HG03159 (cell line): ENCODE data around the gene ANKEF1.

ENCODE experiments used
- ATAC-seq: cut with Tn5 transposase; IDR thresholded peaks from one replicate; pipeline ENCODE4 v1.9.1; 2021; ENCODE audit warnings: mild to moderate bottlenecking, moderate library complexity; ENCODE audit not compliant: unreplicated experiment

The ANKEF1 gene

DNA sequence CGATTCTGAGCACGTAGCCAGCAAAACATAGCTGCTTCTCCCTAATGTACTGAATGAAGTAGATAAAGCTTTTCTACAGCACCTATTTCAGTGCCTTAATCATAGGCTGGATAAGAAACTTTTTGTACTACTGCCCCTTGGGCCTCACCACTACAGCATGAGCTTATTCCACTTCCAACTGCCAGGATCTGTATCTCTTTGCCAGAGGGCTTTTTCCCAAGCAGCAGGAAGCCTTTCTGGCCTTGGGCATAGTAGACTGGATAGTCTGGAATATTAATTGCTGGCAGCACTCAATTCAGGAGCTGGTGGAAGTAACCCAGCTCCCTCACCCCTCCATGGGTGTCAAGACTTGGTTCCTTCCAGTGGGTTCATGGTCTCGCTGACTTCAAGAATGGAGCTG, 43.6 kb downstream of the ANKEF1 start:
- ATAC-seq = no peak

GRCh38 chr20:10079964-10080363, 45.2 kb downstream of the ANKEF1 start:
- no peak for ATAC-seq

DNA sequence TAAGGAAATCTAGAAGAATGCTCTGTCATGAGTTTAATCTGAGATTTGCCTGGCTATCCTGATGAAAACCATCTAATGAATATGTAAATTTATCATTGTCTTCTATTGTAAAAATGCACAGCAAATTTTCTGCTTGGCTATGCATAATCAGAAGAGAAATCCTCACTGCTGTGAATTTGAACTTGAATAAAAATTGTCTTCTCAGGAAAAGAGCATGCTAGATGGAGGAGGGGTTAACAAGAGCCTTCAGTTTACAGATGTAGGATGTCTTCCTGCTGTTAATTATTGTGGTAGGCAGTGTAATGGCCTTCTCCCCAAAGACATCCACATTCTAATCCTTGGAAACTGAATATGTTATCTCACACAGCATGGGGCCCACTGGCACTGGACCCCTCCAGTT, 45.8 kb downstream of the ANKEF1 start:
- ATAC-seq = no peak

DNA sequence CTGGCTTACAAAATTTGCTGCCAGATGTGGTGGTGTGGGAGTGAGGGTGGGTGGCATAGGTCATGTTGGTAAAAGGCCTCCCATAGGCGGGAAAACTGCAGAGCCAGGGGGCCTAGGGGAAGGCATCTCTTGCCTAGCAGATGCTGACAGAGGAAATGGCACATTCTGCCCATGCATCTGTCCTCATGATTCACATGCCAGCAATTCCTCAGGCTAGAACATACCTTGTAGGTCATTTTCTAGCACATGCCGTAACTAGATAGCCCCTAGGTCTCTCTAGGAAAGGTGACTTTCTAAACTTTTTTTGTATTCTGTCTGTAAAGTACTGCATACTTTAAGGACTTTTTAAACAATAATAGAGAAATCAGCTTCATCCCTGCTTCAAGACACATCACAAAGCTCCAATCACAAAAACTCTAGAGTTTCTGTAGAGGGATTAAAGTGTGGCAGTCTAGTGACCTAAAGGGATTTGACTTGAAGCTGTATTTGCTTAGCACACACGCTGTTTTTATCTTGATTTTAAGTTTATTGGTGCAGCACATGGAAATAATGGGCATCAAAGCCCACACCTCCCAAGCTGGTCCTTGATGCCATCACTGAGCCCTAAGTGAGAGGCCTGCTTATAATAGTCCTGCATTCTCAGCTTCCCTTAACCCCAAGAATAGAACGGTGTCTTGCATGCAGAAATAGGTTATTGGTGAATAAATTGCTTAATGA, 55.2 kb downstream of the ANKEF1 start:
- no peak for ATAC-seq

DNA sequence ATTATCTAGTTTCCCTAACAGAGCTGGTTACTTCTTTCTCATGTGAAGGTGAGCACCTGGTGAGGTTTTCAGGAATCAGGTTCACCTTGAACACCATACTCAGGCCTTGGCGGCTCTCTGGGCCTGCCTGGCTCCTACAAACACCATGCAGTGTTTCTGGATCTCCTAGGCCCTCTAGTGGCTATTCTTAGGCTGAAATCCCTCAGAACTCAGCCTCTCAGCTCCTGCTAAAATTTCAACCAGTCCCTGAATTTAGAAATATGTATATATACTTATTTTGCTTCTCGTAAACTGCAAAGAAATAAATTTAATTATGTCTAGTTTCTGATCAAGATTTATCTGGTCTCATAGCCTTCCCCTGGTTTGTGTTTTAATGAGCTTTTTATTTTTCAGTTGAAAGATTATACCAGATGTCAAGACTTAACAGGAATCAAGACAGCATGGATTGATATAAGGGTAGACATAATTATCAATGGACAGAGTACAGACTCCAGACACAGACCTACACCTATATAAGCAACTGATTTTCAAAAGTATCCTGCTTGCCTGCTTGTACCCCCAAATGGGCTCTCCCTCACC, 55.9 kb downstream of the ANKEF1 start:
- ATAC-seq = peak; percentile 76

DNA sequence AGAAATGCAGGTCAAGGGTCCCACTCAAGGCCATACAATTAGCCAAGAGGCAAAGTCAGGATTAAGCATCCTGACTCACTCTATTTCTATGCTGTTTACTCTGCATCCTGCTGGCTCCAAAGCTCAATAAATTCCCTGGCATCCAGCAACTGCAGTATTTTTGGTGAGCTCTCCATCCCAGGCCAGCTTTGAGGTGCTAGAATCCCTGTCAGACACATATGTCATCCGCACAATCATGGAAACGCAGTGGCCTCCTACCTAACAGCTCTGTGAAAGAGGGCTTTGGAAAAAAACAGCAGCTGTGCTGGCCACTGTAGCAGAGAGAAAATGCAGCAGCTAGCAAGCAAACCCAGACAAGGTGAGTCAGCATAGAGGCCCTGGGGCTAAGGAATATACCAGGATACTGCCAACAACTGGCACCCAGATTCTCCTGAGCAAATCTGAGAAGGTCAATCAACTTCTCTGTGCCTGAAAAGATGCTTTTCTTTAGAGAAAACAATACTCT, 58.4 kb downstream of the ANKEF1 start:
- no peak for ATAC-seq

DNA sequence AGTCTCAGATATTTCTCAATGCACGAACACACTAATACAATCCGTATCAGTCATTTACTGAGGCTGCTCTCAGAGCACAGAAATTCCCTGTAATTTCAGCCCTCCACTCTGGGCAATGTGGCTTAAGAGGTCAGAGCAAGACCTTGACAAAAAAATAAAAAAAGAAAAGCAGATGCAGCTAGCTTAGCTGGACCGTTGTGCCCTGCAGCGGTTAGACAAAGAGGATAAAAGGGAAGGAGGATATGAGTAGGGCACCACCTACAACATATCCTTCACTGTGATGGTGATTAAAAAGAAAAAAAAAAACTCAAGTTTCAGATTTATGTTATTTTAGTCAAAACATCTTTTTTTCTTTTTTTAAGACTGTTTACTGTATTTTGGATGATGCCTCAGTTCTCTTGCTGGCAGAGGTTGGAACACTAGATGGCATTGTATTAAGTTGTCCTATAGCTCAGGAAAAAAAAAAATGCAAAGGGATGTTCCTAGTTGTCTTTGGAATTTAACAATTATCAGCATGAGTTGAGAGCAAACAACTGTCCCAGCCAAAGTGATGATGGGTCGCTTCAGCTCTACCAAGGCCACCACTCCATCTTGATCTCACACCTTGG, 59.9 kb downstream of the ANKEF1 start:
- no peak for ATAC-seq

DNA sequence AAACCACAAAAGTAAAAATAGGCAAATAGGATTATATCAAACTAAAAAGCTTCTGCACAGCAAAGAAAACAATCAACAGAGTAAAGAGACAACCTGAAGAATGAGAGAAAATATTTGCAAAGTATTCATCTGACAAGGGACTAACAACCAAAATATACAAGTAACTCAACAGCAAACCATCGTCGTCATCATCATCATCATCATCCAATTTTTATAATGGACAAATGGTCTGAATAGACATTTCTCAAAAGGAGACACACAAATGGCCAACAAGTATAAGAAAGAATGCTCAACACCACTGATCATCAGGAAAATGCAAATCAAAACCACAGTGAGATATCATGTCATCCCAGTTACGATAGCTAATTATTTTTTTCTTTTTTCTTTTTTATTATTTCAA, 62.0 kb downstream of the ANKEF1 start:
- no peak for ATAC-seq

DNA sequence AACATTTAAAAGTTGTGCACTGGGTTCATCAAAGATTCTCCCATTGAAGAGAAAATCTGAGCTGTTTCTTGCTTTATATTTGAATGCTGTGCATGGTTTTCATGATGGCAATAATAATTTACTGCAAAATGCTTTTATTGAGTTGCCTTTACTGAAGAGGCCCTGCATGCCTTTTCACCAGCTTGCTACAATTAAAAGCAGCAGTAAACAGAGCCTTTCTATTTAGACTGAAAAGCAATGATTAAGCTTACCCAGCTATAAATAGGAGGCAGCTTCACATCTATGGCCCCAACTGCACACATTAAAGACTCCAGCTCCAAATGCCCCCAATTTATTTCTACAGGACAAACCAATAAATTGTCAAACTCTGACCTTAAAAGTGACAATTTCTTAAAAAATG, 70.3 kb downstream of the ANKEF1 start:
- ATAC-seq = no peak
